Activated CD4-positive, CD25-positive, alpha-beta regulatory T cell (primary cell): Measurements from ENCODE around the gene GPER1.

ENCODE experiments used
- DNase-seq, 4 experiments: peaks; one replicate each; lab custom pipeline; 2025; lab: John Stamatoyannopoulos, UW

The GPER1 gene

DNA sequence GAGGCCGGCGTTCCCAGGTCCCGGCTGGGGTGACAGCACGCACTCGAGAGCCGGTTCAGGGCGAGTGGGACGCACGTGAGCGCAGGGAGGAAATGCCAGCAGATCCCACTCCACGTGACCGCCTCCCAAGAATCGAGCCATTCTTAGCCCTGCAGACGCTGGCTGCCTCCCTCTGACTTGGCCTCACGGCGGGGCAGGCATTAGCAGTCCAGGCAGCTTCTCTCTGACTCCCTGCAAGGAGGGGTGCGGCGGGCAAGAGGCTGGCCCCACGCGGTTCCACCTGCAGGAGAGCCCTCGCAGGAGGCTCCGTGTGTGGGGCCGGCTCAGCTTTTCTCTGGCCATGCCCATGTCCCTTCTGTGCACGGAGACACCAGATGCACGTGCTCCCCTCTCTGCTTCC, 33.5 kb upstream of the GPER1 start:
- DNase-seq, result no peak

GRCh38 chr7:1054861-1055450, 33.0 kb upstream of the GPER1 start:
- peak in 2 of 4 experiments; percentile 53 to 58 for DNase-seq

- no peak for DNase-seq
Observed at GRCh38 chr7:1055491-1055955, 32.4 kb upstream of the GPER1 start.

- no peak for DNase-seq
Observed at GRCh38 chr7:1055956-1056784, 31.7 kb upstream of the GPER1 start.

GRCh38 chr7:1056785-1057410, 31.0 kb upstream of the GPER1 start:
- no peak for DNase-seq

- DNase-seq, result no peak
Observed at GRCh38 chr7:1057416-1058291, 30.3 kb upstream of the GPER1 start.

- no peak for DNase-seq
Observed at GRCh38 chr7:1058311-1058710, 29.6 kb upstream of the GPER1 start.

- DNase-seq, result no peak
Observed at GRCh38 chr7:1058821-1059199, 29.1 kb upstream of the GPER1 start.

DNA sequence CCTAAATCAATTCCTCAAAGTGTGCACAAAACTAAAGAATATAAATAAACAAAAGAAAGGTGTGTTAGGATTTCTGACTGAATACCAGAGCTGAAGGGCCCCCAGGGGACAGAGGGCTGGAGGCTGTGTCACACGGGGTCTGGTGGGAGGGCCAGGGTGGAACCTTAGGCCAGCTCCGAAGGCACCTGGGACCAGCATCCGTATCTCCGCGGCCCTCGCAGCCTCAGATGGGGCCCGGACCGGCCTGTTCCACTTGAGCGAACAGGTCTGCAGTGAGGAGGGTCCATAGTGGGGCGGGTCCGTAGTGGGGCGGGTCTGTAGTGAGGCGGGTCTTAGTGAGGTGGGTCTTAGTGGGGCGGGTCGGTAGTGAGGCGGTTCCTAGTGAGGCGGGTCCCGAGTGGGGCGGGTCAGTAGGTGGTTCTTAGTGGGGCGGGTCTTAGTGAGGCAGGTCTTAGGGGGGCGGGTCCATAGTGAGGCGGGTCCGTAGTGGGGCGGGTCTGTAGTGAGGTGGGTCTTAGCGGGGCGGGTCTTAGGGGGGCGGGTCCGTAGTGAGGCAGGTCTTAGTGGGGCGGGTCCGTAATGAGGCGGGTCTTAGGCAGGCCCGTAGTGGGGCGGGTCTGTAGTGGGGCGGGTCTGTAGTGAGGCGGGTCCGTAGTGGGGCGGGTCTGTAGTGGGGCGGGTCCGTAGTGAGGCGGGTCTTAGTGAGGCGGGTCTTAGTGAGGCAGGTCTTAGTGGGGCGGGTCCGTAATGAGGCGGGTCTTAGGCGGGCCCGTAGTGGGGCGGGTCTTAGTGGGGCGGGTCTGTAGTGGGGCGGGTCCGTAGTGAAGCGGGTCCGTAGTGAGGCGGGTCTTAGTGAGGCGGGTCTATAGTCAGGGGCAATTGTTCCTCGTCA, 28.5 kb upstream of the GPER1 start:
- no peak for DNase-seq

DNA sequence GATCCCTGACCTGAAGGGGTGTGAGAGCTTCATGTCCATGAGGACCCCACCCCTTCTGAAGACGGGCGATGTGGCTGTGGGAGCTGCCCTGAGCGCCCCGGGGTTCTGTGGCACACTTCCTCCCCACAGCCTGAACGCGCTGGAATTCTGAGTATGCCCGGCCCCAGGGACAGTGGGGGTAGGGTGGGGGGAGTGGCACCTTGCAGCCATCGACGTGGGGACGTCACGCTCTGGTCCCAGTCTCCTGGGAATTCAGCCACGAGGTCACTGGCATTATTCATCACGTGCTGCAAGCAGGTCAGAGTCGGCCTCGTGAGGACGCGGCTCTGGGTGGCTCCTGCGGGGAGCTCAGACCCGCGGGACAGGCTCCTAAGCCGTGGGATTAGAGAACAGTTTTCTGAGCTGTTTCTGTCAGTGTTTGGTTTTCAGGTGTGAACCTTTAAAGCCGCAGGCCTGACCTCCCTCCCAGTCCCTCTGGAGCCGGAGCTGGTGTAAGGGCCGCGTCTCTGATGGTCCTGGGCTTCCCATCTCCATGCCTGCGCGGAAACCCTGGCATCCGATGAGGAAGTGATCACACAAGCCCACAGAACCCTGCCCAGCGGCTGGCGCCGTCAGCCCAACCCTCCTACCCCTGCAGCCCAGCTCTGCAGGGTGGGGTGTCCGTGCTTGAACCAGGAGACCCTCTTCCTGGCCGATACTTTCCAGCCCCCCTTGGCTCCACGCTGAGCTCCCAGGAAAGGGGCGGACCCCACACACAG, 27.4 kb upstream of the GPER1 start:
- DNase-seq, result no peak

- DNase-seq, result no peak
Observed at GRCh38 chr7:1061180-1061579, 26.7 kb upstream of the GPER1 start.

DNA sequence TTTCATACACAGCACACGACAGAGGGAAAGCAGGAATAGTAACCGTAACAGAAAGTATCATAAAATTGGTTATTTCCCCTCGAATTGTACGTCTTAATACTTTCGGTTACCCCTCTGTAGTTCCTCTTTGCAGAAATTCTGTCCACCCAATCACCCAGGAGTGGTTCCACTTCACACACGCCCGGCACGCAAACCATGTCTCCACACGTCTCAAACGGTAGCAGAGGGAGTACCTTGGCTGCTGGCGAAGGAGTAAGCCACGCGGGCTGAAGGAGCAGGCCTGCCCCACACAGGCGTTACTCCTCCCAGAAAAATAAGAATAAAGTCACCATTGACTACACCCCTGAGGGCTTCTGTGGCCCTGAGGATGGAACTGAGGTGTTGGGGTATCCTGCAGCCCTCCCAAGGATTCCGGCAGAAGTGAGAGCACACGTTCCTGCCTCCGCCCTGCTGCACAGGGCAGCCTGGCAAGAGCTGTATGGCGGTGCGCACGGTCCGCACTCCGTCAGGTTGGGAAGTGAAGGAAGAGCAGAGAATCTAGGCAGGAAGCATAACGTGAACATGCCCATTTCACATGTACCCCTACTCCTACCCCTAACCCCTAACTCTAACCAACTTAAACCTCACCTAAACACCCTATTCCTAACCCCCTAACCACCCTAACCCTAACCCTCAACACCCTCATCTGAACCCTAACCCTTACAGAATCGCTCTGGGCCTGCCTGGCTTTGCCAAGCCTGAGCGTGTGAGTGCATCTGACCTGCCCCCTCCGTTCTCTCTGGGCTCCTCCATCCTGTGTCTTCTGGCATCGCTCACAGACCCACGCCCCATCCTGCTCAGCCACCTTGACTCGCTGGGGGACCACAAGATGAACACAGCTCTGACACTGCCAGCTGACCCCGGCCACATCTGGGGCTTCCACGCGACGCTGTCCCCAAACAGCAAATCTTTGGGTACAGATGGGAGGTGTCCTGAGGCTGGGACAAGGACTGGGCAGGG, 25.3 kb upstream of the GPER1 start:
- DNase-seq, result no peak

DNA sequence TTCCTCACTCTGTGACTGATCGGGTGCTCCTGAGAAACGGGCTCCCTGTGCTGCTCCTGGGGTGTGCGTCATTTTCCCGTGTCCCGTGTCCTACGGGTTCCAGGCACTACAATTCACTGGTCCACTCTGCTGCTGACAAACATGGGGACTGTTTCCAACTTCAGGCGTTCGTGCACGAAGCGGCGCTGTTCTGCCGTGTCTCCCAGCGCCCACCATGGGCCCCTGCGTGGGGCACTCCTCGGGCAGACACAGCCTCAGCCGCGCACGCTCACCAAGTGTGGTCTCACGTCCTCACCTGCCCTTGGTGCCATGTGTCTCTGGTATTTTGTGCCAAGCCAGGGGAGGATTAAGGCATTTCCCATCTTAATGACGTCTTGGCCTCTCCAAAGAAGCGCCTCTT, 24.6 kb upstream of the GPER1 start:
- DNase-seq, result no peak

DNA sequence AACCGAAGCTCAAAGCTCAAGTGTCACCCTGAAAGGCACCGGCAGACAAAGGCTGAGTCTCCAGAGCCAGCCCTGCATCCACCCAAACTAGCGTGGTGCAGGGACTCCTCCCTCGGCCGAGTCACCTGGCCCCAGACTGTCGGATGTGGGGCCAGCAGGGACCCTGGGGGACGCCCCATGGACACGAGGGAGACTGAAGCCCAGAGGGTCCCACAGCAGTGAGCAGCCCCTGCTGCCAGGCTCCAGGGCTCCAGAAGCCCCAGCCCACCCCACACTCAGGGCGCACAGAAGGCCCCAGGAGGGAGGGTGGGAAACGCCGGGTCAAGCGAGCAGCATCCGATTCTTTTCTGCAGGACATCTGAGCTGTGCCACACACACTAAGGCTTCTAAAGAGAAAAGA, 23.3 kb upstream of the GPER1 start:
- no peak for DNase-seq

DNA sequence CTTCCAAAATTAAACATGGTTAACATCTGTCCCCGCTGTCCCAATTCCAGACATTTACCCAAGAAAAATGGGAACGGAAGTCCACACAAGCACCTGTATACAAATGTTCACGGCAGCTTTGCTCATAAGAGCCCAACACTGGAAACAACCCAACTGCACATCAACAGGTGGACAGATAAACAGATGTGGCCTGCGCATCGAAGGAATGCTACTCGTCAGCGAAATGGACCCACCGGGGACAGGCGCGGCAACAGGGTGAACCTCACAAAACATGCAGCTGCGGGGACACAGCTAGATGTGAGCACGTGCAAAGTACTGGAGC, 22.7 kb upstream of the GPER1 start:
- no peak for DNase-seq

GRCh38 chr7:1065585-1066241, 22.2 kb upstream of the GPER1 start:
- peak; percentile 63 to 80 (median 78) for DNase-seq

DNA sequence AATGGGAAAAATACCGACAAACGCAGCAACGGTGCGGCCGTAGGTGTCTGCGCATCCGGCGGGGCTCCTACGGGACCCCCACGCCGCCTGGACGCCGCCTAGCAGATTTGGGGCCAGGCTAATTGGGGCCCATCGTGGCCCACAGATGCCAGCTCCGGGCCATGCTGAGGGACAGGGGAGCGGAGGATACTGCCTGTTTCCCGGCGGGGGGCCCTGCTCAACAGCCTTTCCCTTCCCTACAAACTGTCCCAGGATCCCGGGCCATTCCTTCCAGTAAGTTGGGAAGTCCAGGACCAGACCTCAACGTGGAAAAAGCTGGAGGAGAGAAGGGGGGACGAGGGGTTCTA, 21.7 kb upstream of the GPER1 start:
- no peak for DNase-seq

DNA sequence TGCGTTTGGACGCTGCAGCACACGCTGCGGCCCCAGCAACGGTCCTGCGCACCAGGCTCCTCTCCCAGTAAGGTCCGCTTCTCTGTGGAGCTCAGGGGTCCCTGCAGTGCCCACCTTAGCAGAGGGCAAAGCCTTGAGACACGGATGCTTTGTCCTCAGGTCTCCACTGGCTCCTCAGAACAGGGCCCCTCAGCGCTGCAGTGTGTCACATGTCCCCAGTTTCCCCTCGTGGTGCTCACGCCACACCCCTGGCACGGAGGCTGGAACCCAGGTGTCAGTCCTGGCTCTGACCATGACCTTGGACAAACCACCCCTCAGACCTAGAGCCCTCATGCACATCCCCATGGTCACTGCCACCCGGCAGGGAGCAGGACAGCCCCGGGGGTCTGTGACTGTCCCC, 19.9 kb upstream of the GPER1 start:
- DNase-seq, result no peak

DNA sequence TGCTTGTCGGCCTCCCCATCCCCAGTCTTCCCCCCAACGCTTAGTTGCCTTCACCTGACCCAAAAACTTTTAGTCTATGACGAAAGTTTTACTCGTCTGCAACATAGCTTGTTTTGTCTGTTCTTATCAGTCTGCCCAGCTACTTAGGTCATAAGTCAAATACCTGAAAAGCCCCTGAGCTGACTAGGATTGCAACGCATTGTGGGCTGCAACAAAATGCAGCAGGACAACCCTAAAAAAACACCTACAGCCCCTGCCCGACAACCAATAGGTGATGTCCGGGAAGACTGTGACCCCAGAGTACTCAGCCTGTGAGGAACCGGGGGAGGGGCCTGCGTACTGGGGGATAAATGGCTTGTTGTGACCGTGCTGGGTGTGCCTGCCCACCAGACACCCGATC, 19.3 kb upstream of the GPER1 start:
- no peak for DNase-seq
